ENCODE data around the gene NIN. TPM values are rescaled to one million over a fixed set of nuclear protein-coding genes. Genes with fewer than 3 reads are reported as not detected.

Gene NIN
- total RNA-seq, 4 donors from 2014 or later = 22.3 to 25.5 (median 22.5) TPM

- Histone ChIP-seq H3K36me3 (no peaks in the 10 kb centered on the region), H3K27ac (no peak overlapping the region), H3K27me3 (no peaks in the 10 kb centered on the region), H3K4me1 (no peaks in the 10 kb centered on the region), H3K9me3 (no peaks in the 10 kb centered on the region), H3K4me3 (replicated peaks in 1 of 3) (no peak overlapping the region)
- TF ChIP-seq POLR2A (IDR thresholded peaks at IDR 0.05) = no peak
- TF ChIP-seq, protein P1, sequence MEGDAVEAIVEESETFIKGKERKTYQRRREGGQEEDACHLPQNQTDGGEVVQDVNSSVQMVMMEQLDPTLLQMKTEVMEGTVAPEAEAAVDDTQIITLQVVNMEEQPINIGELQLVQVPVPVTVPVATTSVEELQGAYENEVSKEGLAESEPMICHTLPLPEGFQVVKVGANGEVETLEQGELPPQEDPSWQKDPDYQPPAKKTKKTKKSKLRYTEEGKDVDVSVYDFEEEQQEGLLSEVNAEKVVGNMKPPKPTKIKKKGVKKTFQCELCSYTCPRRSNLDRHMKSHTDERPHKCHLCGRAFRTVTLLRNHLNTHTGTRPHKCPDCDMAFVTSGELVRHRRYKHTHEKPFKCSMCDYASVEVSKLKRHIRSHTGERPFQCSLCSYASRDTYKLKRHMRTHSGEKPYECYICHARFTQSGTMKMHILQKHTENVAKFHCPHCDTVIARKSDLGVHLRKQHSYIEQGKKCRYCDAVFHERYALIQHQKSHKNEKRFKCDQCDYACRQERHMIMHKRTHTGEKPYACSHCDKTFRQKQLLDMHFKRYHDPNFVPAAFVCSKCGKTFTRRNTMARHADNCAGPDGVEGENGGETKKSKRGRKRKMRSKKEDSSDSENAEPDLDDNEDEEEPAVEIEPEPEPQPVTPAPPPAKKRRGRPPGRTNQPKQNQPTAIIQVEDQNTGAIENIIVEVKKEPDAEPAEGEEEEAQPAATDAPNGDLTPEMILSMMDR (IDR thresholded peaks at IDR 0.05) = no peak
- intact Hi-C loops (cut with DNase I) = no loop called here
- WGBS, 2 donors = 95 to 96% methylated on average over 3 of the region's 3 CpGs
- DNase-seq = no peak
Observed at GRCh38 chr14:50814161-50814560, 16.8 kb downstream of the NIN start.

DNA sequence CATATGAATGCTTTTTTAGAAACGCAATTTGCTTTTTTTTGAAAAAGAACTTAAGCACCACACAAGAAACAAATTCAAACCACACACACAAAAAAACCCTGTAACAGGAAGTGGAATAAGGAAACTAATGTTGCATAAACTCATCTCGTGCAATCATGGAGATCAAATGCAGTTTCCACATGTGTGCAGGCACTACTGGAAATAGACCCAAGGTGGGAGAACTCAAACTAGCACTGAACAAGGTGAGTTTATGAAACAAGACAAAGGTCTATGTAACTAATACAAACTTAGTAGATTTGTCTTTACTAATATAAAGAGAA lies 17.5 kb downstream of the NIN start:
- DNase-seq = no peak
- no peaks in the 10 kb centered on the region for H3K4me1 ChIP-seq
- no peaks in the 10 kb centered on the region for H3K9me3 ChIP-seq
- no peaks in the 10 kb centered on the region for H3K27me3 ChIP-seq
- WGBS, 2 donors = 71 to 78% methylated on average over 2 of the region's 2 CpGs
- intact Hi-C loops (cut with DNase I) = no loop called here
- H3K36me3 ChIP-seq = no peaks in the 10 kb centered on the region
- H3K4me3 ChIP-seq (replicated peaks in 1 of 3) = no peak overlapping the region
- TF ChIP-seq POLR2A (IDR thresholded peaks at IDR 0.05) = no peak
- TF ChIP-seq, protein P1 (IDR thresholded peaks at IDR 0.05) = no peak
- no peak overlapping the region for H3K27ac ChIP-seq

GRCh38 chr14:50812856-50813543 lies 18.0 kb downstream of the NIN start:
- 91 to 92% methylated on average over 8 of the region's 8 CpGs for WGBS, 2 donors
- DNase-seq = no peak
- no peak overlapping the region for H3K27ac ChIP-seq
- TF ChIP-seq, protein P1 (IDR thresholded peaks at IDR 0.05) = no peak
- no peak for TF ChIP-seq POLR2A (IDR thresholded peaks at IDR 0.05)
- no peaks in the 10 kb centered on the region for H3K36me3 ChIP-seq
- H3K27me3 ChIP-seq = no peaks in the 10 kb centered on the region
- no peak overlapping the region for H3K4me3 ChIP-seq (replicated peaks in 1 of 3)
- intact Hi-C loops (cut with DNase I) = no loop called here
- no peaks in the 10 kb centered on the region for H3K9me3 ChIP-seq
- H3K4me1 ChIP-seq = no peaks in the 10 kb centered on the region

DNA sequence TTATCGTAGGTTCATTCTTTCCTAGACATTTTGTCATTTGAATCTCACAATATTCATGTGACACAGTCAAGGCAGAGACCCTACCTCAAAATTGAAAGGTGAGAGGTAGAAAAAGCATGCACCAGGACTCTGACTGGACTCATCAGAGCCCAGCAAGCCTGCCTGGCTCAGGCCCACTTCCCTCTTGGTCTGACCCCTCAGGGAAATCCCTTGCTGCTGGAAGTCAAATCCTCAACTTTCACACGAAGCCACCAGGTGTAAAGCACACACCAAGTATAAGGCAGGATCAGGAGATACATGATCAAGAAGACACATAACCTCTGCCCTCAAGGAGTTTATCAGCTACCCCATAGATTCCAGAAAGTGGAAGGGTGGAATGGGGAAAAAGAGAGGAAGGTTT lies 18.8 kb downstream of the NIN start:
- Histone ChIP-seq H3K4me1 (no peaks in the 10 kb centered on the region), H3K27ac (no peak overlapping the region), H3K27me3 (no peaks in the 10 kb centered on the region), H3K9me3 (no peaks in the 10 kb centered on the region), H3K36me3 (no peaks in the 10 kb centered on the region), H3K4me3 (replicated peaks in 1 of 3) (no peak overlapping the region)
- TF ChIP-seq, protein P1 (IDR thresholded peaks at IDR 0.05) = no peak
- TF ChIP-seq POLR2A (IDR thresholded peaks at IDR 0.05) = no peak
- no peak for DNase-seq
- 83 to 86% methylated on average over 2 of the region's 2 CpGs for WGBS, 2 donors
- intact Hi-C loops (cut with DNase I) = no loop called here

- no peaks in the 10 kb centered on the region for H3K36me3 ChIP-seq
- TF ChIP-seq POLR2A (IDR thresholded peaks at IDR 0.05) = no peak
- TF ChIP-seq, protein P1 (IDR thresholded peaks at IDR 0.05) = no peak
- 83 to 84% methylated on average over 5 of the region's 5 CpGs for WGBS, 2 donors
Observed at GRCh38 chr14:50808053-50808452, 22.9 kb downstream of the NIN start.

More at GRCh38 chr14:50808053-50808452, 22.9 kb downstream of the NIN start:
- Histone ChIP-seq H3K27me3 (no peaks in the 10 kb centered on the region), H3K4me1 (no peaks in the 10 kb centered on the region), H3K27ac (no peak overlapping the region), H3K9me3 (no peaks in the 10 kb centered on the region), H3K4me3 (replicated peaks in 1 of 3) (no peak overlapping the region)
- DNase-seq = no peak
- intact Hi-C loops (cut with DNase I) = no loop called here
